HEK293 (cell line): ENCODE data around the gene CCDC136.

Source experiments
- ZNF362 ChIP-seq: fragments of 450-650 bp; formaldehyde crosslinking; IDR thresholded peaks from 2 replicates; pipeline ENCODE4 v1.5.1; 2016; ENCODE audit warnings: missing biosample characterization, missing genetic modification characterization
- ZNF692 ChIP-seq: fragments of 450-650 bp; formaldehyde crosslinking; IDR thresholded peaks from 2 replicates; pipeline ENCODE4 v1.5.1; 2016; ENCODE audit warnings: missing biosample characterization, missing genetic modification characterization

DNA sequence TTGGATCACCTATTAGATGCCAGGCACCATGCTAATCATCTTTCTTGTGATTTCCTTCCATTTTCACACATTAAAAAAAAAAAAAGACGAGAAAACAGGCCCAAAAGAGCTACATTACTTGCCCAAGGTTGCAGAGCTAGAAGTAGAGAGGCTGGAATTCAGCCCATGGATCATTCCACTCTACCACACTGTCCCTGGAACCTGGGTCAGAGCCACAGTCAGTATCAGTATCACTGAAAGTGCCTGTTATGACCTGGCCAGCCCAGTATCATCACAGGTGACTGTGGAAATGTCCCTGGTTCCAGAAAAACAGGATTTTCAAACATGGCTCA lies 35.1 kb downstream of the CCDC136 start:
- no peak for TF ChIP-seq ZNF692 (tag by site-specific recombination)
- TF ChIP-seq ZNF362 (tag by site-specific recombination), result no peak
